BLaER1 treated with 17β-estradiol and CSF1 and Interleukin-3, amounts not matched to agents 10 nM and 100 nM (cell line): Measurements from ENCODE around the gene WNT3A.

Experiments used
- H3K27ac ChIP-seq, 11 experiments: shearing (Covaris generic); formaldehyde crosslinking; 2 replicates each; pipeline ENCODE4 v1.8.1; 2022
- H3K27me3 ChIP-seq, 11 experiments: shearing (Covaris generic); formaldehyde crosslinking; 2 replicates each; pipeline ENCODE4 v1.8.1; 2022
- H3K36me3 ChIP-seq, 11 experiments: shearing (Covaris generic); formaldehyde crosslinking; 2 replicates each; pipeline ENCODE4 v1.8.1; 2022
- H3K4me1 ChIP-seq, 10 experiments: shearing (Covaris generic); formaldehyde crosslinking; 2 replicates each; pipeline ENCODE4 v1.8.1; 2022
- H3K4me2 ChIP-seq, 11 experiments: shearing (Covaris generic); formaldehyde crosslinking; 2 replicates each; pipeline ENCODE4 v1.8.1; 2022
- H3K4me3 ChIP-seq, 10 experiments: shearing (Covaris generic); formaldehyde crosslinking; 2 replicates each; pipeline ENCODE4 v1.8.1; 2022
- H3K9ac ChIP-seq, 11 experiments: shearing (Covaris generic); formaldehyde crosslinking; 2 replicates each; pipeline ENCODE4 v1.8.1; 2022
- H3K9me3 ChIP-seq, 11 experiments: shearing (Covaris generic); formaldehyde crosslinking; replicated peaks in 1 of 11; 2 replicates each; pipeline ENCODE4 v1.8.1; 2022
- H4K20me1 ChIP-seq, 11 experiments: shearing (Covaris generic); formaldehyde crosslinking; 2 replicates each; pipeline ENCODE4 v1.8.1; 2022
- Cebpa-rat ChIP-seq, 11 experiments: shearing (Covaris generic); IDR thresholded peaks; 2 replicates each; pipeline ENCODE4 v1.8.1; 2022

Gene WNT3A

GRCh38 chr1:228006034-228006785, 588 bp upstream of the WNT3A start:
- Histone ChIP-seq H3K4me1 (peaks cover 17 to 43% (median 34%) of the 10 kb centered on the region in 10 experiments), H3K9me3 (peaks cover 13 to 23% (median 18%) of the 10 kb centered on the region in 11 experiments), H3K27me3 (peaks cover 61 to 71% (median 66%) of the 10 kb centered on the region in 11 experiments), H3K27ac (no peak overlapping the region), H4K20me1 (peaks cover 0 to 52% (median 12%) of the 10 kb centered on the region in 11 experiments; a peak in 11 of 22 replicates), H3K4me2 (no peak overlapping the region), H3K9ac (no peak overlapping the region), H3K4me3 (no peak overlapping the region), H3K36me3 (no peaks in the 10 kb centered on the region)
- no peak for TF ChIP-seq Cebpa-rat (IDR thresholded peaks at IDR 0.05)

DNA sequence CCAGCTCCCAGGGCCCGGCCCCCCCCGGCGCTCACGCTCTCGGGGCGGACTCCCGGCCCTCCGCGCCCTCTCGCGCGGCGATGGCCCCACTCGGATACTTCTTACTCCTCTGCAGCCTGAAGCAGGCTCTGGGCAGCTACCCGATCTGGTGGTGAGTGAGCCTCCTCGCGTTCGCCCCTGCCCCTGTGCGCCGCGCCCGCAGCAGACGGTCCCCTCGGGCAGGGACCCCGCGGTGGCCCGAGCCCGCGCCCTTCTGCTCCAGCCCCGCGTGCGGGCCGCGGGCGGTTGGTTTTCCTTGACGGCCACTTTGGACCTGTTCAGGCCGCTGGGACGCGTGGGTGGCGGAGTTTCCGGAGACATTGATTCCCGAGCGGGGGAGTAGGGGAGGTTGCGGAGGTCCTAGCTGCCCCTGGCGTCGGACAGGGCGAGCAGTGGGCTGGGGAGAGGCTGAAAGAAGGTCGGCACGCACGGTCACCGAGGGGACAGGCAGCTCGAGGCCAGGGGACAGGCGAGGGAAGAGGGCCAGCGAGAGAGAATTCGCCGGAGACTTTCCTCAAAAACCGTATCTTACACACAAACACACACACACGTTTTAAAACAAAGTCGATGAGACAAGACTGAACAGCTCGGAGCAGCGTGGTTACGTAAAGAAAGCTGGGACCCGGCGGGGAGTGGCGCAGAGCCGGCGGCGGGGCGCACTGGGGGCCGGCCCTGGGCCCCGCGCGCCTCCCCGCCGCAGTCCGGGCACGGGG, 427 bp downstream of the WNT3A start:
- Histone ChIP-seq H3K36me3 (no peaks in the 10 kb centered on the region), H3K27ac (no peak overlapping the region), H3K4me3 (no peak overlapping the region; a peak in 1 of 20 replicates), H3K27me3 (peaks cover 61 to 71% (median 66%) of the 10 kb centered on the region in 11 experiments), H3K4me2 (no peak overlapping the region), H3K9me3 (peaks cover 13 to 23% (median 18%) of the 10 kb centered on the region in 11 experiments), H3K4me1 (peaks cover 17 to 50% (median 38%) of the 10 kb centered on the region in 10 experiments), H3K9ac (no peak overlapping the region), H4K20me1 (peaks cover 0 to 52% (median 12%) of the 10 kb centered on the region in 11 experiments; a peak in 11 of 22 replicates)
- TF ChIP-seq Cebpa-rat (IDR thresholded peaks at IDR 0.05), result no peak

DNA sequence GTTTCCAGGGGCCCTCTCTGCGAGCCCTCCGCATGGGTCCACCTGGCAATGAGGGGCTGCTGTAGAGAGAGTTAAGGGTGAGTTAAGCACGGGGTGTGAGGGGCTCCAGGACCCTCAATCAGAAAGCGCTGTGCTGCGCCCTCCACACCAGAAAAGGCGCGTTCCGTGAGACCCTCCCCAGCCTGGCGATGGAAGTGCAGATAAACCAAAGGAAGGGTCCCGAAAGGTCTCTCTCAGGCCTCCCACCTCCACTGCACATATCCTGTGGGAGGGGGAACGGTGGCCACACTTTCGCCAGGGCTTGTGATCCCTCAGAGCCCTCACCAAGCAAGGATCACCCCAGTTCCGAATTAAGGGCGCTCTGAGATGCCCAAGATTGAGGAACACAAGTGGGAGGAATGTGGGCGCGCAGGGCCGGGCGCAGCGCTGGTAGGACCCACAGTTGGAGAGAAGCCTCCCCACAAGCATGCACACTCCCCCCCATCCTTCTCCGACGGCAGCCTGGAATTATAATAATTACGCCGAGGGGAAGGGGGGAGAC, 1.1 kb downstream of the WNT3A start:
- Histone ChIP-seq H3K4me2 (peak overlapping the region in 1 of 11 experiments; percentile 97; a peak in 2 of 22 replicates), H3K9ac (no peak overlapping the region), H3K27ac (no peak overlapping the region), H3K36me3 (no peaks in the 10 kb centered on the region), H3K9me3 (peaks cover 13 to 23% (median 18%) of the 10 kb centered on the region in 11 experiments), H3K27me3 (peaks cover 61 to 71% (median 66%) of the 10 kb centered on the region in 11 experiments), H3K4me3 (peak overlapping the region in 1 of 10 experiments; percentile 14; a peak in 1 of 20 replicates), H4K20me1 (peaks cover 0 to 53% (median 12%) of the 10 kb centered on the region in 11 experiments; a peak in 11 of 22 replicates), H3K4me1 (peaks cover 17 to 54% (median 38%) of the 10 kb centered on the region in 10 experiments)
- no peak for TF ChIP-seq Cebpa-rat (IDR thresholded peaks at IDR 0.05)

DNA sequence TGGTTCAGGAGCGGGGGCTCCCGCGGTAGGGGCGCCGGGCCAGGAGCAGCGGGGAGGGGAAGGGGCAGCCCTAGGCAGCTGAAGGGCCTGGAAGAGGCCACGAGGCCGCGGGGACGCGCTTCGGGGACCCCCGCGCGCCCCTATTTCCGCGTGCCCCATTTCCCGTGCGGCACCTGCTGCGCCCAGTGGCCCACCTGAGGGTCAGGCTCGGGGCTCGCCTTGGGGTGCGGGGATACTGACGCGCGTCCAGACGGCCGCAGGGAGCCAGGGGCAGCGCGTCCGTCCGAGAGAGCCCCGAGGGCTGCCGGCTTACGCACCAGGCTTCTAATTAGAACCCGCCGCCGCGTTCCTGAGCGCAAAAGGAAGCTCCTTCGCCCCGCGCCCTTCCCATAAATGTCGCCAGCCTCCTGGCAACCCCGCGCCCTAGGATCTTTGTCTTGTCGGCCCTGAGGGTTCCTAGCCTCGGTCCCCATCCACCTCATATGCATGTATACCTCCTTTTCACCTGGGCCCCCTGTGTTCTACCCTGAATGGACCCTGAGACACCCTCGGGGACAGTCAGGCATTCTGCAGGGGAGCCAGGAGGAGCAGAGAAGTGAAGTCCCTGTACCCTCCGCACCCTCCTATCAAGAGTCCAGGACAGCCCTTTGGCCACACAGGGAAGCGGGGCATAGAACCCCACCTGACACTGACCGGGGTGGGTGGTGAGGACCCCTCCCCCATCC, 1.8 kb downstream of the WNT3A start:
- Histone ChIP-seq H3K9ac (no peak overlapping the region; a peak in 1 of 22 replicates), H3K36me3 (no peaks in the 10 kb centered on the region), H4K20me1 (peaks cover 0 to 58% (median 12%) of the 10 kb centered on the region in 11 experiments; a peak in 11 of 22 replicates), H3K4me2 (peak overlapping the region in 9 of 11 experiments; percentile 67 to 99 (median 93); a peak in 18 of 22 replicates), H3K27ac (no peak overlapping the region), H3K4me1 (peaks cover 17 to 55% (median 38%) of the 10 kb centered on the region in 10 experiments), H3K9me3 (peaks cover 13 to 23% (median 18%) of the 10 kb centered on the region in 11 experiments), H3K4me3 (peak overlapping the region in 3 of 10 experiments; percentile 14 to 38 (median 25); a peak in 3 of 20 replicates), H3K27me3 (peaks cover 60 to 69% (median 62%) of the 10 kb centered on the region in 11 experiments)
- TF ChIP-seq Cebpa-rat (IDR thresholded peaks at IDR 0.05), result no peak

GRCh38 chr1:228009116-228009827, 2.5 kb downstream of the WNT3A start:
- H3K4me2 ChIP-seq, result peak overlapping the region; percentile 32 to 99 (median 89); a peak in 21 of 22 replicates
- no peak for TF ChIP-seq Cebpa-rat (IDR thresholded peaks at IDR 0.05)

GRCh38 chr1:228009828-228010775, 3.3 kb downstream of the WNT3A start:
- peak overlapping the region in 4 of 11 experiments; percentile 19 to 54 (median 30); a peak in 6 of 22 replicates for H3K9ac ChIP-seq
- H3K27me3 ChIP-seq, result peaks cover 45 to 55% (median 46%) of the 10 kb centered on the region in 11 experiments
- H3K4me2 ChIP-seq, result peak overlapping the region; percentile 32 to 99 (median 89); a peak in 21 of 22 replicates
- peaks cover 0 to 43% (median 9%) of the 10 kb centered on the region in 11 experiments; a peak in 11 of 22 replicates for H4K20me1 ChIP-seq
- TF ChIP-seq Cebpa-rat (IDR thresholded peaks at IDR 0.05), result no peak
- H3K36me3 ChIP-seq, result no peaks in the 10 kb centered on the region
- 0 out of 22 replicates have a peak overlapping the region, but pooled peaks of 1 of the 11 experiments have one; percentile 16 for H3K27ac ChIP-seq
- H3K4me1 ChIP-seq, result peaks cover 17 to 68% (median 37%) of the 10 kb centered on the region in 10 experiments
- H3K9me3 ChIP-seq, result peaks cover 13 to 23% (median 18%) of the 10 kb centered on the region in 11 experiments
- H3K4me3 ChIP-seq, result peak overlapping the region in 4 of 10 experiments; percentile 2 to 38 (median 24); a peak in 5 of 20 replicates

More at GRCh38 chr1:228009116-228009827, 2.5 kb downstream of the WNT3A start:
- Histone ChIP-seq H3K4me3 (peak overlapping the region in 3 of 10 experiments; percentile 2 to 38 (median 25); a peak in 6 of 20 replicates), H4K20me1 (peaks cover 0 to 51% (median 12%) of the 10 kb centered on the region in 11 experiments; a peak in 11 of 22 replicates), H3K36me3 (no peaks in the 10 kb centered on the region), H3K27ac (no peak overlapping the region), H3K27me3 (peaks cover 53 to 63% (median 55%) of the 10 kb centered on the region in 11 experiments), H3K4me1 (peaks cover 17 to 60% (median 38%) of the 10 kb centered on the region in 10 experiments), H3K9me3 (peaks cover 13 to 23% (median 18%) of the 10 kb centered on the region in 11 experiments), H3K9ac (peak overlapping the region in 2 of 11 experiments; percentile 18 to 39; a peak in 2 of 22 replicates)
